Stimulated activated CD4-positive, alpha-beta T cell treated with anti-CD3 and anti-CD28 coated beads, TNF-alpha, amount 100 ng/mL, for 4 hours (primary cell): ENCODE measurements around the gene TEX44.
"Not testable (repeated sequence)": the region's sequence is repeated elsewhere in the genome, so short reads cannot be mapped to it uniquely, and the experiment has no call there.

Experiments
- DNase-seq, 3 experiments: peaks; one replicate each; pipeline ENCODE4 v3.0.0-alpha.2; 2020; ENCODE audit warnings: low read depth in 3 of 3

TEX44 gene

DNA sequence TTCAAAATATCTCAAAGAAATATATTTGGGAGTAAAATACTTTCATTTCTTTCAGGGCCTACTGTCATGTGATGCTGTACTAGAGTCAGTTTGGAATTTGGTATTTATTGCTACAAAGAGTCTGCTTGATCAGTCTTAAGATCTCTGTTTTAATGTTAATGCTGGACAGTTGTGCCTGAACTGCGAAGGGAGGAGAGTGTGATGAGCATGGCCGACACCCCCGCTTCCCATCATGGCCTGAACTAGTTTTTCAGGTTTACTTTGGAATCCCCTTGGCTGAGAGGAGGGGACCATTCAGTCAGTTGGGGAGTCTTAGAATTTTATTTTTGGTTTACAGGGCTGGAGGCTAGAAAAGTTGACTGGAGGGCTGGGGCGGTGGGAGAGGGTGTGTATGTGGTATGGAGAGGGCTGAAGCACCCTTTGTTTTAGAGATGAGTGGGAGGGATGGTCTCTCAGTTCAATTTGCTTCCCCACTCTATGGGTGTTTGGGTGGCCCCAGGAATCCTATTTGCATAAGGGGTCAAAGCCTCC is 20.9 kb upstream of the TEX44 start:
- no peak for DNase-seq

DNA sequence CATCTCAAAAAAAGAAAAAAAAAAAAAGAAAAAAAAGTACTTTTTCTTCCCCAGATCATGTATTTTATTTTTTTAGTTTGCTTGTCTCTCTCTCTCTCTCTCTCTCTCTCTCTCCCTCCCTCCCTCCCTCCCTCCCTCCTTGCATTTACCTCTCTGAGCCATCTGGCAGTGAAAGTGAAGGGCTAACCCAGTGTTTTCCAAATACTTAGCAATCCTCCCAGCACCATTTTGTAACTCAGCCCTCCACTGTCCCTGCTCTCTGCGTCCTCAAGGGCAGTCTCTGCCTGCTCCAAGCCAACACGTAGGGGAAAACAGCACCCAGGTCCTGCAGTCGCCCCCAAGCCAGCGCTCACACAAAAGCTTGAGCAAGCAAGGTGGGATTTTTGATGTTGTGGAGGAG is 19.6 kb upstream of the TEX44 start:
- DNase-seq = no peak

DNA sequence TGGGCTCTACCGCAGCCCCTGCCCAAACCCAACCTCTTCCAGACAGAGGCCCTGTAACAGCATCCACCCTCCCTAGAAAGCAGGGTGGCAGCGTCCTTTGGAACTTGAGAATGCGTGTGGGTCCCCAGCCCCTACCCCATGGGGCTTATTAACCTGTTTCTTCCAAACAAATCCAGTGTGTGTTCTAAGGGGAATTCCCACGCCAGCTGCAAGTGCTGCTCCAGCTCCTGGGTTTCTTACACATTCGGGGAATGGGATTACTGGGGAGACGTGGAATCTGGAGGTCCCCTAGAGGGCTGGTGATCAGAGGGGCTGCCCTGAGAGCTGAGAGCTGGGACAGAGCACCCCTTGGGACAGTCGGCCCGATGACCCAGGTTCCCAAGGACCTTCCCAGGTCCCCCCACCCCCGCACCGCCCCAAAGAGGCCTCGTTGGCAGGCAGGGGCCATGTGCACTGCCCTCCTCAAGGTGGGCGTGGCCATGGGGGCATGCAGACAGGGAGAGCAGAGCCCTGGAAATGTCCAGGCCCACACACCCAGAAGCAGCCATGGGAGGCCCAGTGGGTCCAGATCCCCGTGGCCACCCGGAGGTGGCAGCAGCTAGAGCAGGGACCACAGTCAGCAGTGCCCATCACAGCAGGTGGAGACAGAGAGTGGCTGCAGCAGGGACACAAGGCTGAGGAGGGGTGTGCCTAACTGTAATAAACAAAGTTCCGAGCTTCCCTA is 18.8 kb upstream of the TEX44 start:
- DNase-seq = no peak

DNA sequence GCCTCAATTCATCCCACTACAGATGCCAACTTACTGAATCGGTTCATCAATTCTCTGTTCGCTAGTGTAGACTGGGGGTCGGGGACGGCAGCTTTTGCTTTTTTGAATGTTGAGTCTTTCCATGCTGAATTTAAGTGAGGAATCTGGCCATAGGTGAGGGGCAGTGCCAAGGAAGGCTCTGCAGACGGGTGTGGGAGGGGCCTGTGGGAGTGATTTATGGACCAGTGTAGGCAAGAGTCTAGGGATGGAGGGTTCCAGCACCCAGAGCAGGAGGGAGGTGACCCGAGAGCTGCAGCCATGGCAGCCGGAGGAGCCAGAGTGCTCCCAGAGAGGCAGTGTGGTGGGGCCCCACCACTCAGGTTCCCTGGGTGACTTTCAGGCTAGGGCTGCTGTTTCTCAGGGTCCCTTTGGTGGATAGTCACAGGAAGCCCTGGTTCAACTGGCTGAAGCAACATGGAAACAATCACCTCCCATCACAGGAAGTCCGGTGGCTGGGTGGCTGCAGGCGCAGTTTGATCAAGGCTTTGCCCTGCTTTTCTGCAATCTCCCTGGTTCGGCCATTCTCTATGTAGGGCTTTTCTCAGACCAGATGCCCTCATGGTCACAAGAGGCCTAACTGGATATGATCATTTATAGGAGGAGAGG is 16.9 kb upstream of the TEX44 start:
- DNase-seq = no peak

DNA sequence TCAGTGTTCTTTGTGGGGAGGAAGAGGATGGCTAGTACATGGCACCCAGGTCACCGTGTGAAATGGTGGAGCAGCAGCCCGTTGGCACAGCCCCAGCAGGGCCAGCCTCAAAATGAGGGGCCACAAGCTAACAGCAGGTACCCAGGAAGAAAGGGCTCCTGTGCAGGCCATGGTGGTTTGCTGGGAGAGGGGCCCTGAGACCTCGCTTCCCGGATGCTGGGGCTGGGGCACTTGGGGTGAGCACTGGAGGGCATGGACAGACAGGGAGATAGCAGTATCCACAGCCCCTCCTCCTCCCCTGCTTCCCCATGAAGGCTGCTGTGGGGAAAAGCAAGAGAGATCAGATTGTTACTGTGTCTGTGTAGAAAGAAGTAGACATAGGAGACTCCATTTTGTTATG is 16.2 kb upstream of the TEX44 start:
- no peak for DNase-seq

DNA sequence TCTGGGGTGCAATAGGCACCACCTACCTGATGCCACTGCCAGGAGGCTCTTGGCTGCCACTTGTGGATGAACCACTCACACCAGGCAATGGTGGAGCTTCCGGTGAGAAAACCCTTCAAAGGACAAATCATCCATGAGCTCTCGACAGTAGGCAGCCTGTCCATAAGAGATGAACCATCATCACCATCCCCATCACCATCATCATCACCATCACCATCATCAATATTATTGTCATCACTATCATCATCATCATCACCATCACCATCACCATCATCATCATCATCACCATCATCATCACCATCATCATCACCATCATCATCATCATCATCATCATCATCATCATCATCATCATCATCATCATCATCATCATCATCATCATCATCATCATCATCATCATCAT is 14.0 kb upstream of the TEX44 start:
- DNase-seq = not testable (repeated sequence)

DNA sequence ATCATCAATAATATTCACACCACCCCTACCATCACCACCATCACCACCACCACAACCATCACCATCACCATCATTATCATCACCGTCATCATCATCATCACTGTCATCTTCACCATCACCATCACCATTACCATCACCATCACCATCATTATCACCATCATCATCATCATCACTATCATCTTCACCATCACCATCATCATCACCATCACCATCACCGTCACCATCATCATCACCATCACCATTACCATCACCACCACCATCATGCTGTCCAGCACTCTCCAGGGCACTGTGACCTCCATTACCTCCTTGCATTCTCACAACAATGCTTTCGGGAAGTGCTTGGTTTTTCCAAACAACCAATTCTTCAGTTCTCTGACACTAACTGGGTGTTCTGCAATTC is 13.1 kb upstream of the TEX44 start:
- no peak for DNase-seq

DNA sequence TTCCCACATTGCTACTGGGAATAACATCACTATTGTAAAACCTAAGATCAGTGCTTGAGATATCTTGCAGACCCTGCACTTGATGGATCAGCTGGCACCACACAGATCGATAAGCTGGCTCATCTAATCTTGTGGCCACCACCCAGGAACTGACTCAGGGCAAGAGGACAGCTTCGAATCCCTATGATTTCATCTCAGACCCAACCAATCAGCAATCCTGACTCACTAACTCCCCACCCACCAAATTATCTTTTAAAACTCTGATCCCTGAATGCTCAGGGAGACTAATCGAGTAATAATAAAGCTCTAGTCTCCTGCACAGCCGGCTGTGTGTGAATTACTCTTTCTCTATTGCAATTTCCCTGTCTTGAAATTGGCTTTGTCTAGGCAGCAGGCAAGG is 11.3 kb upstream of the TEX44 start:
- DNase-seq = no peak

DNA sequence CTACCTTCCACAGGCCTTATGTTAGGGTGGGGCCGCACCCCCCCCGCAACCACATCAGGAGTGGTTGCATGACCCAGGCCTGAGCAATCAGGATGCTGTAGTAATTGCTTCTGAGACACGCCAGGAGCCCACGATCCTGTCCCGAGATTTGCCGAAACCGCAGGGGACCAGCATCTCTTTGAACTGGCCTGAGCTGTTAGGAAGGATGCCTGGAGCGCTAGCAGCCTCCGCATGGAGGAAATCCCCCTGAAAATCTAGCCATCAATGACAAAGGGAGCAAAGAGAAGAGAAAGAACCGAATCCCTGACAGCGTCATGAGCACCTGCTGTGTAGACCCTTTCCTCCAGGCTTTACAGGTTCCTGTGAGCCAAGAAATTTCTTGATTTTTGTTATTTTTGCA is 8.7 kb upstream of the TEX44 start:
- no peak for DNase-seq

DNA sequence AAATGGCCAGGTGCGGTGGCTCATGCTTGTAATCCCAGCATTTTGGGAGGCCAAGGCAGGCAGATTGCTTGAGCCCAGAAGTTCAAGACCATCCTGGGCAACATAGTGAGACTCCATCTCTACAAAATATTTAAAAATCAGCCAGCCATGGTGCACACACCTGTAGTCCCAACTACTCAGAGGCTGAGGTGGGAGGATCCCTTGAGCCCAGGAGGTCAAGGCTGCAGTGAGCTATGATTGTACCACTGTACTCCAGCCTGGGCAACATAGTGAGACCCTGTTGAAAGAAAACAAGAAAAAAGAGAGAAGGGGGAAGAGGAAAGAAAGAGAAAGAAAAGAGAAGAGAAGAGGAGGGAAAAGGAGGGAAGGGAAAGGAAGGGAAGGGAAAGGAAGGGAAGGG is 4.9 kb upstream of the TEX44 start:
- DNase-seq = not testable (repeated sequence)

DNA sequence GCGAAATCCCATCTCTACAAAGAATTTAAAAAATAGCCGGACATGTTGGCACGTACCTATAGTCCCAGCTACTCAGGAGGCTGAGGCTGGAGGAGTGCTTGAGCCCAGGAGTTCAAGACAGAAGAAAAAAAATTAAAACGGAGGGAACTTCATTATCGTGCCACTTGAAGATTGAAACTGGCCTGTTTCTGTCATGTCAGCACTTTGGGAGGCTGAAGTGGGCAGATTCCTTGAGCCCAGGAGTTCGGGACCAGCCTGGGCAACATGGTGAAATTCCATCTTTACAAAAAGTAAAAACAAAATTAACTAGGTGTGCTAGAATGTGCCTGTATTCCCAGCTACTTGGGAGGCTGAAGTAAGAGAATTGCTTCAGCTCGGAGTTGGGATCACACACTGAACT is 3.0 kb upstream of the TEX44 start:
- DNase-seq = no peak

DNA sequence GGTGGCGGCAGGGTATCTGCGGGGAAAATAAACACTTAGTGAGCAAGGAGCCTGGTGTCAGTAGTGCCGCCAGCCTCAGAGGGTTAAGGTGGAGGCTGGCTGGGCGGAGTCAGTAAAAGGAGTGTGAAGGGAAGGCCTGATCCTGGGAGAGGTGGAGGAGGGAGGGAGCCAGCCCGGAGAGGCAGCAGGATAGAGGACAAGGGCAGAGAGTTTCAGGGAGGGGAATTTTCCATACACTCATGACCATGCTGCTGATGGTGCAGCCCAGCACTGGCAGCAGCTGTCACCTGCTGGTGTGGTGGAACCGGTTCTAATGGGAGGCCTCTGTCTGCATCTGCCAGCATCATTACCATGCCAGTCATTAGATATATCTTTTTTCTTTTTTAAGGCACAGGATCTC is 2.0 kb upstream of the TEX44 start:
- no peak for DNase-seq

DNA sequence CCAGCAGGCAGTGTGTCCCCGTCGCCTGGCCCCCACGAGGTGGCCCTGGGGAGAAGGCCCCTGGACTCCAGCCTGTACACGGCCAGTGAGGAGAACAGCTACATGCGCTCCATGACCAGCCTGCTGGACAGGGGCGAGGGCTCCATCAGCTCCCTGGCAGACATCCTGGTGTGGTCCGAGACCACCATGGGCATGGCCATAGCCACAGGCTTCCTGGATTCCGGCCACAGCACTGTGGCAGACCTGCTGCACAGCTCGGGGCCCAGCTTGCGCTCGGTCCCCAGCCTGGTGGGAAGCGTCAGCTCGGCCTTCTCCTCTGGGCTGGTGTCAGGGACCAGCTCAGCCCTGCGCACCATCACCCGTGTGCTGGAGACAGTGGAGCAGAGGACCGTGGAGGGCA is 1.0 kb downstream of the TEX44 start:
- DNase-seq = no peak

DNA sequence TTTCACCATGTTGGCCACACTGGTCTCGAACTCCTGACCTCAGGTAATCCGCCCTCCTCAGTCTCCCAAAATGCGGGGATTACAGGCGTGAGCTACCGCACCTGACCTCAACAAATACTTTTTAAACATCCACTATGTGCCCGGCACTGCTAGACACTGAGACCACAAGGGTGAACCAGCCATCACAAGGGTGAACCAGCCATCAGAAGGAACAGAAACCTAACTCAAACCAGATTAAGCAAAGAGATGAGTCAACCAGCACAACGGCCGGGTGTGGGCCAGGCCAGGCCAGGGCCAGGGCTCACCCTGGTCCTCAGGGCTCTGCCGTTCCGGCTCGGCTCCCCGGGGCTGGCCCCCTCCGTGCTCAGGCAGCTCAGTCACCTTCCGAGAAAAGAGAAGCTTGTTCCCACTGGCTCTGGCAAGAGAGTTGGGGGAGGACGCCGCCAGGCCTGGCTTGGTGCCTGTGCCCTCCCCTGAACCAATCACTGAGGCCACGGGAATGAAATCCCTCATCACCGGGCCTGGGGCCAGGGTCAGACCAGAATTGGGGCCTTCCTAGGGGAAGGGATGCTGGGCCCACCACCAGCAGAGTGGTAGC is 4.4 kb downstream of the TEX44 start:
- no peak for DNase-seq

DNA sequence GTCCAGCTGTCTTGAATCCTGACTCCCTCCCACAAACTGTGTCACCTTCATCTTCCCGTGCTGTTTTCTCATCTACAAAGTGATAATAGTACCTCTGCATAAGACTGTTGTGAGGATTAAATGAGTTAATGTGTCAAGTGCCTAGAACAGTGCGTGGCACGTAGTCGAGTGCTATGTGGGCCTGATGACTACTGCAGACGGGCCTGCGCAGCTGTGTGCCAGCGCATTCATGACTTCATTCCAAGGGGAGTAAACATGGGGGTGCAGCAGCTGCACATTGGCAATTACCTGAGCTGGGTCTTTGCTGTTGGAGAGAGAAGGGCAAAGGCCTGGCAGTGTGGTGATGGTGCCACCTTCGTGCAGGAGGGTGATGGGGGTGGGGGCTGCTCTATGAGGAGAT is 5.0 kb downstream of the TEX44 start:
- no peak for DNase-seq

DNA sequence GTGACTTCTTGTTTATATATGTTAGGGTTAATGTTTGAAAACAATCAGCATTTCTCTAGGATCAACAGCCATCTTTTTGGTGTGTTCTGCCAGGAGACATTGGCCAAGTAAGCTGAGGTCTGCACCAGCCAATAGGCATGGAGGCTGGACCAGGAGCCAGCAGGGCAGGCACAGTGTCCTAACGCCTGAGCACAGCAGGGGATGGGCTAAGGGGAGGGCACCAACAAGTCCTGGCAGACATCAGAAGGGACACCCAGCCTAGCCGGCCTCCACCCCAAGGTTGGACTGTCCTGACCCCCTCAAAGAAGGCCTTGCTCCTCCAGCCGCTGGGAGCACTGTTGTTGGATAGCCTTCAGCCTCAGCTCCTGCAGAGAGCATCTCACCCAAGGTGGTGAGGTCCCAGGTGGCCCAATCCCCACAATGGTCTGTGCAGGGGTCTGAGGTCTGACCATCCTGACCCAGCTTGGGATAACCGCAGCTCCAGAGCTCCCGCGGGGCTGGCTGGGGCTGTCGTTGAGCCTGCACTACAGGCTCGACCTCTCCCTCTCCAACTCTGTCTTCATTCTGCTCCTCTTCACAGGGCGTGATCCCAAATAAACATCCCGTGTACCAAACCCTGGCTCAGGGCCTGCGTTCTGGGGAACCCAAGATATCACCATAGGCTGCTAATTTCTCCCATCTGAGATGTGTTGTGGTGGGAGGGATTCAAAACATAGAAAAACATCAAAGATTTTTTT is 8.1 kb downstream of the TEX44 start:
- no peak for DNase-seq

DNA sequence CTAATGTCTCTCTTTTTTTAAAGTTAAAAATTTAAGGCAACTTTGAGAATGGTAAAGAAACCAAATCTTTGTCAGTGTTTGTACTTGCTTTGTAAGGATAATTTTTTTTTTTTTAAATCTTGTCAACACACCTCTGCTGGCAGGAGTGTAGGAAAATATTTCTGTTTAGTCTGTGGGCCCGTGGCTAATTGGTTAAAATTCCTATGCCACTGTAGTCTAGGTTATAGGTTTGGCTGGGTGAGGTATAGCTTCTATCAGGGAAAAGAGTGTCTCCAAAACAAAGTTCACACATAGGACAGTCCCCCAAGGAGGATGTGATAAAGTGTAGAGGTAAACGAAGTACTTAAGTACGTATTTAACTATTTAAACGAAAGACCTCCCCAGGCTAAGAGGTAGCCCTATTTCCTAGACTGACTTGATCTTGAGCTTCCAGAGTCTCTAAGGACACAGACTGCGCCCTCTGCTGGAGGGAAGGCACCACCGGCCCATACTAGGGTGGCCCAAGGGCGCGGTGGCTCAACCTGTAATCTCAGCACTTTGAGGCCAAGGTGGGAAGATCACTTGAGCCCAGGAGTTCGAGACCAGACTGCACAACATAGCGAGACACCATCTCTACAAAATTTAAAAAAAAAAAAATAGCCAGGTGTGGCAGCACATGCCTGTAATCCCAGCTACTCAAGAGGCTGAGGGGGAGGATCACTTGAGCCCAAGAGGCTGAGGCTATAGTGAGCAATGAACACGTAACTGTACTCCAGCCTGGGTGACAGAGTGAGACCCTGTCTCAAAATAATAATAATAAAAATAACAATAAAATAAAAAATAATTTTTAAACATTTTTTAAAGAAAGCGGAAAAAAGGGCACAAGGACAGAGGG is 8.9 kb downstream of the TEX44 start:
- peak; percentile 61 to 62 (median 62) for DNase-seq

DNA sequence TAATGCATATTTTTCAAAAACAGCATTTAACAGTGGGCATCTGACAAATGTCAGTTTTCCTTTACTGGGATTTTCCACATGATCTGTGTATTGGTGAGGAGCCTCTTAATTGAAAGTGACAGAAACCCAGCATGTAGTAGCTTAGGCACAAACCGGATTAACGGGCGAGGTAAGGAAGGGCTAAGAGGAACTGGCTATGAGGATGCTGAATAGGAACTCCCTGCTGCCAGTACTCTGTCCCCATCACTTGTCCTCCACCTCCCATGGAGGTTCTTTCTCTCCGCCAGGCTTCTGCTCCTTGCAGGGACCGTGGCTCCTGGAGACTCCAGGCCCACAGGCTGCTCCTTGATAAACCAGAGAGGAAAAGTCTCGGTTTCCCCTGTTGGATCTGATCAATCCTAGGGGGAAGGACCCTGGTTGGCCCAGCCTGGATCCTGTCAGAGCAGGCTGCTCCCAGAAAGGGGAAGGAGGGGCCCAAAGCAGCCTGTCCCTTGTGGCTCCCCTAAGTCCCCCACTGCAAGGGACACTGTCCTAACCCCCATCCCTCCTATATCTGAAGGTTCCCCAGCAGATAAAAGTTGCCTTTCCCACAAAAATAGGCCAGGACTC is 10.3 kb downstream of the TEX44 start:
- DNase-seq = no peak

DNA sequence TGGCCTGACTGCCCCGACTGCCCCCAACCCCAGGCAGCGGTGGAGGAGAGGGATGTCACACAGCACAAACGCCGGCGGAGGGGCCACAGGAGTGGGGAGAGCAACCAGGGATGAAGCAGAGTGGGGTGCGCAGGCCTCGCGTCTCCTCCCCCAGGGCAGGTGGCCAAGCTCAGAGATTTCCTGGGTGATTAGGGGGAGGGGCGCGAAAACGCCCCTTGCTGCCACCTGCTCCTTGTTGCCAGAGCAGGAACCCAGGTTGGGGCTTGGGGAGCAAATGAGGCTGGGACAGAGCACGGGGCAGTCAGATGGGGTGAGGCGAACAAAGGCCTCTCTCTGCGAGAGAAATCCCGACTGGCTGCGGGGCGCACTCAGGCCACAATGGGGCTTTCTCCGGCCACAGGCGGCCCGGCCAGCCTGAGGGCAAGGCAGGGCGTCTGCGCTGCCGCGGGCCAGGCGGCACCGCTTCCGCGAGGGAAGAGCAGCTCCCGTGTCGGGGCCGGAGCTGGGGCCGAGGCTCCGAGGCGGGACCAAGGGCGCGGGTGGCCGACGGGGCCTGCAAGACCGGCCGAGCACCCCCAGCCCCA is 11.5 kb downstream of the TEX44 start:
- DNase-seq = peak in 1 of 3 experiments; percentile 12
